ENCODE results near the gene KLB.
A peak's percentile ranks its signal among the peaks of the same experiment; 100 is the strongest.

Gene KLB

DNA sequence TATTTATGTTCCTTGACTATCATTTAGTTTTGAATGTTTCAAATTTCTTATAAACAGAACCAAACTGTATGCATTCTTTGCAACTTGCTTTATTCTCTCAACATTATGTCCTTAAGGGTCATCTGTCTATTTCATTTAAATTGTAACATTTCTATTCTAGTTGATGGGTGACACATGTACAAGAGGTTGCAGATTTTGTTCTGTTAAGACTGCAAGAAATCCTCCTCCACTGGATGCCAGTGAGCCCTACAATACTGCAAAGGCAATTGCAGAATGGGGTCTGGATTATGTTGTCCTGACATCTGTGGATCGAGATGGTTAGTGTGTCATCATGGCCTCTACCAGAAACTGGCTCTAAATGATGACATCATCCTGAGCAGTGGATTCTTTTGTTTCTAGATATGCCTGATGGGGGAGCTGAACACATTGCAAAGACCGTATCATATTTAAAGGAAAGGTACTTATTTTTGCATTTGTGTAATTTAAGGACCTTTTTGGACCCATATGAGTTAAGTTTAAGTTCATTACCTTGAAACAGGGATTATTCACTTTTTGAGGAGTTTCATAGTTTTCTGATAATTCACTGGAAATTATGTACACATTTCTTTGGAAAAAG lies 58.3 kb downstream of the KLB start:
- TF ChIP-seq POLR2A (IDR thresholded peaks at IDR 0.05; ENCODE audit: low read length) (no peak), GATA1 (IDR thresholded peaks at IDR 0.05; ENCODE audit: low read depth, low read length) (no peak)
- DNase-seq: peak; percentile 60 to 65

DNA sequence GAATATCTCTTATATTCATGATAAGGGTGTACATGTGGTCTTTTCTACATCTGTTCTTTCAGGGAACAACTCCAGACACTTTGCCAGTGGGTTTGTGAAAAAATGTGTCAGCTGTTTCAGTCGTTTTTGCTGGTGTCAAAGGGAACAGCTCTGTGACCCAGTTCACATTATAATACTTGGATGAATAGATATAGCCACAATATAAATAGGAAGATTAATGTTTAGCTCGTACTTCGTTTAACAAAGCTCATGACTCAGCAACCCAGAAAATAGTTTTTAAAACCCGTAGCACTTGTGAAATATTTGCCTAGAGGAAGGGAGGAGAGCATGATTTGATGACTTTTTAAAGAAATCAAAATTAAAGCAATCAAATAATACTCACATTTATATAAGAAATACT lies 60.0 kb downstream of the KLB start:
- no peak for DNase-seq

DNA sequence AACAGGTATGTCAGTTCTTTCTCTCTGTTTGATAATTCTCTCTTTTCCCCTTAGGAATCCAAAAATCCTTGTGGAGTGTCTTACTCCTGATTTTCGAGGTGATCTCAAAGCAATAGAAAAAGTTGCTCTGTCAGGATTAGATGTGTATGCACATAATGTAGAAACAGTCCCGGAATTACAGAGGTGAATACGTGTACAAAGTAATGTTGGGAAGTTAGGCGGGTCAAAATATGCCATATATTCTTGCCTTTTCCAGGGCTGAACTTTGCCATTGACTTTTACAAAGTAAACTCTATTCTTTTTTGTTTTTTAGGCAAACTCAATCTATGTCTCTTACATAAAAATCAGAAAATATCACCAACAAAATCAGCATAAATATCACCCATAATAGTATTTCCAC lies 60.7 kb downstream of the KLB start:
- TF ChIP-seq POLR2A (IDR thresholded peaks at IDR 0.05; ENCODE audit: low read length) (no peak), GATA1 (IDR thresholded peaks at IDR 0.05; ENCODE audit: low read depth, low read length) (no peak)
- no peak for DNase-seq

More for the DNA sequence above, 60.0 kb downstream of the KLB start:
- TF ChIP-seq POLR2A (IDR thresholded peaks at IDR 0.05; ENCODE audit: low read length): no peak
- TF ChIP-seq GATA1 (IDR thresholded peaks at IDR 0.05; ENCODE audit: low read depth, low read length): no peak

GRCh38 chr4:39469429-39470077 lies 62.8 kb downstream of the KLB start:
- DNase-seq: peak; percentile 77 to 82
- no peak for TF ChIP-seq POLR2A (IDR thresholded peaks at IDR 0.05; ENCODE audit: low read length)
- no peak for TF ChIP-seq GATA1 (IDR thresholded peaks at IDR 0.05; ENCODE audit: low read depth, low read length)

- DNase-seq: no peak
Observed at GRCh38 chr4:39470402-39470801, 63.7 kb downstream of the KLB start.

GRCh38 chr4:39472396-39472795 lies 65.7 kb downstream of the KLB start:
- DNase-seq: no peak
- TF ChIP-seq POLR2A (IDR thresholded peaks at IDR 0.05; ENCODE audit: low read length) (no peak), GATA1 (IDR thresholded peaks at IDR 0.05; ENCODE audit: low read depth, low read length) (no peak)

More at GRCh38 chr4:39470402-39470801, 63.7 kb downstream of the KLB start:
- TF ChIP-seq POLR2A (IDR thresholded peaks at IDR 0.05; ENCODE audit: low read length): no peak
- TF ChIP-seq GATA1 (IDR thresholded peaks at IDR 0.05; ENCODE audit: low read depth, low read length): no peak

DNA sequence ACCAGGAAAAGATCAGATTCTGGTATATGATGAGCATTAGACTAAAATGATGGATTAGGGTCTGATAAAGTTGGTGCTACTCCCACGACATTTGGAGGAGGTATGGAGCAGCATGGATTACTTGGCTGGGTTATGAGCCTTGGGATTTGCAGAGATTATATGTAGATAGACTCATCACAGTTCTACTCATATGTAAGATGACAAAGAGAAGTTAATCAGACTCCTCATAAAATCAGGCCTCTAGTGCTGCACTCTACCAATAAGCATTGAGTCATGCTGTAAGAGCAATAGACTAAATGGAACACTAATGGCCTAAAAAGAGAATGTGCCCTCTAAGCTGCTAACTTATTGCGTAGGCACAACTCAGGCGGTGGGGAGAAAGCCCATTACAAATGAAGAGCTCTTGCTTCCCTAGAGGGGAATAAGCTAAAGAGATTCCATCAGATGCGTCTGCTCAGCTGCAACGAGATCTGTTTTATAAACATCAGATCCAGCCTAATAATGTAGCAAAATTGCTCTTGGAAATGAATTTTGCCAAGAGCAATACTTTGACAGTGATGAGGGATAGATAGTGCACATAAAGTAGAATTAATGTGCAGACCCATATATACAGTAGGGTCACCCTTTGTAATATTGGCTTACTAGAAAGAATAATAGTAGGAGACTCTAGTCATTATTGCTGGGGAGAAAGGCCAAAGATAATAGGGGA lies 69.6 kb downstream of the KLB start:
- no peak for DNase-seq

GRCh38 chr4:39480251-39480650 lies 73.5 kb downstream of the KLB start:
- TF ChIP-seq GATA1 (IDR thresholded peaks at IDR 0.05; ENCODE audit: low read depth, low read length) (no peak), POLR2A (IDR thresholded peaks at IDR 0.05; ENCODE audit: low read length) (no peak)

More for the DNA sequence above, 69.6 kb downstream of the KLB start:
- no peak for TF ChIP-seq GATA1 (IDR thresholded peaks at IDR 0.05; ENCODE audit: low read depth, low read length)
- no peak for TF ChIP-seq POLR2A (IDR thresholded peaks at IDR 0.05; ENCODE audit: low read length)

GRCh38 chr4:39480902-39481695 lies 74.4 kb downstream of the KLB start:
- TF ChIP-seq GATA1 (IDR thresholded peaks at IDR 0.05; ENCODE audit: low read depth, low read length): no peak
- TF ChIP-seq POLR2A (IDR thresholded peaks at IDR 0.05; ENCODE audit: low read length): no peak
- no peak for DNase-seq

More at GRCh38 chr4:39480251-39480650, 73.5 kb downstream of the KLB start:
- DNase-seq: no peak

DNA sequence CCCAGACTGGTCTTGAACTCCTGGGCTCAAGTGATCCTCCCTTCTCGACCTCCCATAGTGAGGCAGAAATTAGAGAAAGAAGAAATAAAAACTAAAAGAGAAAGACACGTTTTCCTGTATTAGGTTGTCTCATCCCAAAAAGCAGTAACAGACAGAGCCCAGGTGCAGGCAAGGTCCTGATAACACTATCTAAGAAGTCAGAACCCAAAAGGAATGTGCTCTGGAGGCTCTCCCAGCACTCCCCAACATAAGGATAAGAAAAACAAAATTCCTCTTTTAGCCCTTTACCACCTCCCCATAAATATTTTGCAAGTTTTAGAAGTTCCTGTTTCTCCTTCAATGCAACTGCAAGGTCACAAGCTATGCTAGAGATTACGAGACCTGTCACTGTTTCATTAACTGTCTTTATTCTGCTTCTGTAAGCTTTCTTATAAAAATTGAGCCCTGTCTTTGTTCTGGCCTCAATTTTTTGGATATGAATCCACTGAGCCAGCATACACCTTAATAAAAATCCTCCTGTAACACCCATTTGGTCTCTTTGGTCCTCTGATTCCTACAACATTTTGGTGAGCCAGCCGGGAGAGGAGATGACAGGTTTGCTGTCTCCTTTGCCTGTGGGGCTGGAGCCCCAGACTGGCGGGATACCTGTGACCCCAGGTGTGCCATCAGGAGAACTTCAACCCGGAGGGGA lies 78.0 kb downstream of the KLB start:
- TF ChIP-seq GATA1 (IDR thresholded peaks at IDR 0.05; ENCODE audit: low read depth, low read length): no peak
- TF ChIP-seq POLR2A (IDR thresholded peaks at IDR 0.05; ENCODE audit: low read length): no peak
- no peak for DNase-seq

GRCh38 chr4:39486221-39486804 lies 79.6 kb downstream of the KLB start:
- DNase-seq: peak in 1 of 2 experiments; percentile 11
- no peak for TF ChIP-seq POLR2A (IDR thresholded peaks at IDR 0.05; ENCODE audit: low read length)
- no peak for TF ChIP-seq GATA1 (IDR thresholded peaks at IDR 0.05; ENCODE audit: low read depth, low read length)

- no peak for DNase-seq
Observed at GRCh38 chr4:39490322-39490721, 83.6 kb downstream of the KLB start.

DNA sequence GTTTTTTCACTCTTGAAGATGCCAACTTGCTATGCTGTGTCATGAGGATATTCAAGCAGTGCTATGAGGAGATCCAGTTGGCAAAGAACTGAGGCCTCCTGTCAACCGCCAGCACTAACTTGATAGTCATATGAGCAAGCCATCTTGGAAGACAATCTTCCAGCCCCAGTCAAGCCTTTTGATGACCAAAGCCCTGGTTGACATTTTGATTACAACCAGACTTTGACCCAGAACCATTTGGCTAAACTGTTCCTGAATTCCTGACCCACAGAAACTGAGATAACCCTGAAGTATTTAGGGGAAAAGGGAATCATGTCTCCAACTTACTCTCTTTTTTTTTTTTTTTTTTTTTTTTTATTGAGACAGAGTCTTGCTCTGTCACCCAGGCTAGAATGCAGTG lies 87.6 kb downstream of the KLB start:
- DNase-seq: no peak
- TF ChIP-seq GATA1 (IDR thresholded peaks at IDR 0.05; ENCODE audit: low read depth, low read length) (no peak), POLR2A (IDR thresholded peaks at IDR 0.05; ENCODE audit: low read length) (no peak)

More at GRCh38 chr4:39490322-39490721, 83.6 kb downstream of the KLB start:
- TF ChIP-seq GATA1 (IDR thresholded peaks at IDR 0.05; ENCODE audit: low read depth, low read length): no peak

Measured in erythroblast (primary cell).